Vagina (tissue), 2 donors: ENCODE data around the gene FAM53B.

Source experiments
- POLR2AphosphoS5 ChIP-seq, 2 donors: sonication (generic); formaldehyde crosslinking; IDR thresholded peaks; one replicate each; pipeline ENCODE4 v1.9.0; 2017; ENCODE audit warnings: antibody characterized with exemption in 2 of 2, mild to moderate bottlenecking in 2 of 2, low read depth in 1 of 2; ENCODE audit not compliant: insufficient read depth in 1 of 2
- TF ChIP-seq, protein P1 (sequence below), 3 experiments: fragments of 450-650 bp in 2 of 3; fragments of 200-600 bp in 1 of 3; sonication (generic) in 1 of 3; IDR thresholded peaks; one replicate each; pipeline ENCODE4 v1.5.1; 2017 to 2019; ENCODE audit warnings: antibody characterized with exemption in 3 of 3, mild to moderate bottlenecking in 2 of 3, moderate library complexity in 2 of 3

DNA sequence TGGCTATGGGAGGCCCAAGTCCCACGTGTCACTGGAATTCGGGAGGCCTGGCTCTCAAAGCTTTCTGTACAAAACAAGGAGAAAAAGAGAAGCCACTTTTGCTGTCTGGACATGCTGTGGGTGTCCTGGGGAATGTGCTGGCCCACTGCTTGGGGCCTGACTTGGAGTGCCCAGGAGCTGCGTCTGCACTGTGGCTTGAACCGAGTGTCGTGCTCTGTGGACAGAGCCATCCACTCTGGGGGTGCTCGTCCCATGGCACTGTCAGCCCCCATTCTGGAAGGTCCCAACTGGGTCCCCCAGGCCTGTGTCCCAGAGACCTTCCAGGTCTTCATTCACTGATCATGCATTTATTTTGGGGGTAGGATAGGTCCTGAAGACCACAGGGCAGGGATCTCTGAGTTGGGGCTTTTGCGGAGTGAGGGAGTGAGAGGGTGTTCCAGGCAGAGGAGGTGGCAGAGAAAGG, 144.6 kb downstream of the FAM53B start:
- TF ChIP-seq, protein P1, sequence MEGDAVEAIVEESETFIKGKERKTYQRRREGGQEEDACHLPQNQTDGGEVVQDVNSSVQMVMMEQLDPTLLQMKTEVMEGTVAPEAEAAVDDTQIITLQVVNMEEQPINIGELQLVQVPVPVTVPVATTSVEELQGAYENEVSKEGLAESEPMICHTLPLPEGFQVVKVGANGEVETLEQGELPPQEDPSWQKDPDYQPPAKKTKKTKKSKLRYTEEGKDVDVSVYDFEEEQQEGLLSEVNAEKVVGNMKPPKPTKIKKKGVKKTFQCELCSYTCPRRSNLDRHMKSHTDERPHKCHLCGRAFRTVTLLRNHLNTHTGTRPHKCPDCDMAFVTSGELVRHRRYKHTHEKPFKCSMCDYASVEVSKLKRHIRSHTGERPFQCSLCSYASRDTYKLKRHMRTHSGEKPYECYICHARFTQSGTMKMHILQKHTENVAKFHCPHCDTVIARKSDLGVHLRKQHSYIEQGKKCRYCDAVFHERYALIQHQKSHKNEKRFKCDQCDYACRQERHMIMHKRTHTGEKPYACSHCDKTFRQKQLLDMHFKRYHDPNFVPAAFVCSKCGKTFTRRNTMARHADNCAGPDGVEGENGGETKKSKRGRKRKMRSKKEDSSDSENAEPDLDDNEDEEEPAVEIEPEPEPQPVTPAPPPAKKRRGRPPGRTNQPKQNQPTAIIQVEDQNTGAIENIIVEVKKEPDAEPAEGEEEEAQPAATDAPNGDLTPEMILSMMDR (IDR thresholded peaks at IDR 0.05), result no peak
- TF ChIP-seq POLR2AphosphoS5 (IDR thresholded peaks at IDR 0.05; ENCODE audit: insufficient read depth in 1 of 2, low read depth in 1 of 2), result no peak
